Hematopoietic multipotent progenitor cell treated with erythropoietin and hydrocortisone succinate and interleukin-3 and kit ligand, for 6 days (in vitro differentiated cells): Measurements from ENCODE around the gene XPA.
"Not testable (repeated sequence)": the region's sequence is repeated elsewhere in the genome, so short reads cannot be mapped to it uniquely, and the experiment has no call there.

Source experiments
- DNase-seq: peaks from one replicate; pipeline ENCODE4 v3.0.0-alpha.2; 2015

Gene XPA

DNA sequence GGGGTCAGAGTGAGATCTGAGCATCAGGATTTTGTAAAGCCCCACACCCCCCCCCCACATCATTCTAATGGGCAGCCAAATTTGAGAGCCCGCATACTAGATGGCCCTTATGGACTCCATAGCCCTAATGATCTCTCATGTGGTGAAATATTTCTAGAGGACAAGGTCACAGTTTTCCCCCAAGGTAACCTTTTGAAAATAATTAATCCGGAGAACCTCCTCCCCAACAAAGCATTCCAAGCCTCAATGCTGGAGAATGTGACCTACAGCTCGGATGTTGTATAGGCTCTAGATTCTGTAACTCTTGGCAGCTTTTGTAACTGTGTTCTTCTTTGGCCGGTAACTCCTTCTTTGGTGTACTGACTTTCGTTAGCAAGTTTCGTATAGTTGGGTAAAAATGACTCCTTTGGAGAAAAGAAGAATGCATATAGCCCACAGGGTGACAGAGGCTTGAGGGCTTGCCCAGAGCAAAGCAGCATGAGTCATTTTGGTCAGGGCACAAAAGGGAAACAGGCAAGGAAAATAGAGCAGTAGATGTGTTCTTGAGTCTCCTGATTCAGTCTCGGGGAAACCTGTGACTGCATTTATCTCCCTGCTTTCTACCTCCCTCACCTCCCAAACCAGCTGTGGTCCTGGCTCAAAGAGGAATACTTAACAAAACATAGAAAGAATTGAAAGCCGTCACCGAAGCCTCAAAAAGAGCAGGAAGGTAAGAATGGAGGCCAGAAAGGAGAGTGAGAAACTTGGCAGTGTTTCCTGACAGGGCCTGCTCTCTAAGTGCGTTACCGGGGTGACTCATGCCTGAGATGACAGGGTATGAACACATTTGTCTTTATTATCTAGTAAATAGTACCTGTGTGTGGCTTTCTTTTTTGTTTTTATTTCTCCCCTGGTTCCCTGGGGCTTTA is 6.6 kb upstream of the XPA start:
- DNase-seq = no peak

DNA sequence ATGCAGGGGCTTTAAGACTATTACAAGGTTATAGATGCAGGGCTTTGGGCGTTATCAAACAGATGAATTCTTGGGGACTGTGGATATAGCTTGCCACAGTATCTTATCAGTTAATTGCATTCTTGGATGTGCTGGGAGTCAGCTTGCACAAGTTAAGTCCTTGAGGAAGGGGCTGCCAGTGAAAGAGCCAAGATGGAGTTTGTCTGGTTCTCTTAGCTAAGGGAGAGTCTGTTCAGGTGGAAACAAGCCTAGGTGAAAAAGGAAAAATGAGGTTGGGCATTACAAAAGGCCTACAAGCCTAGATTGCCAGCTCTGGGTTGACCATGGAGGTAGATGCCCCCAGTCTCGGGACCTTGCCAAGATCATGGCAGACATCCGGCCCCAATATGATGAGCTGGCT is 2.7 kb upstream of the XPA start:
- DNase-seq = not testable (repeated sequence)

DNA sequence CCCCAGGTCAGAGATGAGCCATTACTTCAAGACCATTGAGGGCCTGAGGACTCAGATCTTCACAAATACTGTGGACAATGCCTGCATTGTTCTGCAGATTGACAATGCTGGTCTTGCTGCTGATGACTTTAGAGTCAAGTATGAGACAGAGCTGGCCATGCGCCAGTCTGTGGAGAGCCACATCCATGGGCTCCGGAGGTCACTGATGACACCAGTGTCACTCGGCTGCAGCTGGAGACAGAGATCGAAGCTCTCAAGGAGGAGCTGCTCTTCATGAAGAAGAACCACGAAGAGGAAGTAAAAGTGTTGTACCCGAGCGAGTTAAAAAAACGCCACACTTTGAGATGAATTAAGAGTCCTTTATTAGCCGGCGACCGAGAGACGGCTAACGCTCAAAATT is 2.1 kb upstream of the XPA start:
- DNase-seq = peak; percentile 26

DNA sequence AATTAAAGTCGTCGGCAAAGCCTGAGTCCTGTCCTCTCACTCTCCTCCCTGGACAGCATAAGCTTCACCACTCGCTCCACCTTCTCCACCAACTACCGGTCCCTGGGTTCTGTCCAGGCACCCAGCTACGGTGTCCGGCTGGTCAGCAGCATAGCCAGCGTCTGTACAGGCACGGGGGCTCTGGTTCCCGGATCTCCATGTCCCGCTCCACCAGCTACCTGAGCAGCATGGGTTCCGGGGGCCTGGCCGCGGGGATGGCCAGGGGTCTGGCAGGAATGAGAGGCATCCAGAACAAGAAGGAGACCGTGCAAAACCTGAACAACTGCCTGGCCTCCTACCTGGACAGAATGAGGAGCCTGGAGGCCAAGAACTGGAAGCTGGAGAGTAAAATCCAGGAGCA is 1.7 kb upstream of the XPA start:
- no peak for DNase-seq

DNA sequence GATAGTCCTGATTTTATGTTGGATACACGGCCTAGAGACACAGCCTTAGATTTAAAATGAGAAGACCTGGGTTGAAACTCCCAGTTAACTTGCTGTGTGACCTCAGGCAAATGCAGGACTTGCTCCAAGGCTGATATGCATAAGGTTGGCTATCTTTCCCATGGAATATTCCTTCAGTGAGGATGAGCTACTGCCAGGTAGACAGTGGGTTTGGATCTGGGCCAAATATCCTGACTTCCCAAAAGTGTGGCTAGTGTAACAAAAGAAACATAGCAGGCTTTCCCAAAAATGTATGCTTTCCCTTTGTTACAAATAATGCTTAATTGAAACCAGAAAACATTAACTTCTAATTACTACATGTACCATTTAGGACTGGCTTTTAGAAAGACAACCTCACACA is 697 bp upstream of the XPA start:
- no peak for DNase-seq

DNA sequence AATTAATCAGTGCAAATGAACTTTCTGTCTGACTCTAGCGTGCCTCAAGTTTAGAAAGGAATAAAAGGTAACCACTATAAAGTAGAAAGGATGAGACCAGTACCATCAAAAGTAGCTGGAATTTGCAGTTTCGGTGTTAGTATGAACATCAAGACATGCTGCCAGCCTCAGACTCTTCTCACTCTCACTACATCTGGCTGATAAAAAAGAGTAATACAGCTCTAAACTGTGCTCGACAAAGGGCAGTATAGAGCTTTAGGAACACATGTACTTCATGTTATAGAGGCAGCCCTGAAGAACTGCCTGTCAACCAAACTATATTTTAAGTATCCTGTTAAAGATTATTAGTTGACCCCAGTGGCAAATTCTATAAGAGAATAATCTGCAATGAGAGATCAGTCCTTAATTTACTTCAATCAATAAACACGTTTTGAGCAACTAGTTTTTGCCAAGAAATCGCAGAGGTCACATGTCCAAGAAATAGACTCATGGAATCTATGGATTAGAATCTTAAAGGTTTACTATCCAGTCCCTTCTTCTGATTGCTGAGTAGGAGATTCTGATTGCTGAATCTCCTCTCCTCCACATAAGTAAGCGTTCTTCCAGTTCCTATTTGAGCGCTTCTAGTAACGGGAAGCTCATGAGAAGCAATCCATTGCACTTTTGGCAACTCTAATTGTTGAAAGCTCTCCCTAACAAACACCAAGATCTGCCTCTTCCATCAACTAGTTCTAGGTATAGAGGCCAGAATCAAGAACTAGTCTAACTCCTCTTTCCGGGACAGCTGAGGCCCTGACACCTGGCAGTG is 941 bp downstream of the XPA start:
- DNase-seq = peak; percentile 20

DNA sequence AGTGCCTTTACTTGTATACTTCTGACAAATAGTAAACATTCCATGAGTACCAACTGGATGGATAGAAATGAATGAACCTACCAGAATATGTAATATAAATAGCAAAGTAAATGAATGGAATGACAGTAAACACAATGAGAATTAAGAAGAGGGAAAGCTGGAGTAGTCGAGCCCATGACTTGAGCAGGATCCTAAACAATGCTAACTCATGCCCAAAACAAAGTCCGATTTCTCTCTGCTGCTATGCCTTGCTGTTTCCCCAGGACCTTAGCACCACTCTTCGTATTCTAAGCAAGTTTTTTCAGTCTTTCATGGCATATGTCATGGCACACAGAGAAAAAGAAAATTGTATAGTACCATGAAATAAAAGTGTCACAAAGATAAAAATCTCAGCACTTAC is 1.8 kb downstream of the XPA start:
- no peak for DNase-seq

DNA sequence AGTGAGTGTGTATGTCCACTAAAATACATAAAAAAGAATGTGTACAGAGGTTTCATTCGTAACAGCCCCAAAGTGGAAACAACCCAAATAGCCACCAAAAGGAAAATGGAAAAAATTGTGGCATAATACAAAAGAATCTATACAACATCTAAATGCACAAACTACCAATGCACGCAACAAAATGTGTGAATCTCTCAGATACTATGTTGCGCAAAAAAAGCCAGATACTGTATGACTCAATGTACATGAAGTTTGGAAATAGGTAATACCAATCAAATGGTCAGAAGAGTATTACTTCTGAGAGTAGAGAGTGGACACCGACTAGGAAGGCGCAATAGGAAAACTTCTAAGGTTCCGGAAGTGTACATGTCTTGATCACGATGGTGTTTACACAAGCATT is 2.4 kb downstream of the XPA start:
- no peak for DNase-seq

DNA sequence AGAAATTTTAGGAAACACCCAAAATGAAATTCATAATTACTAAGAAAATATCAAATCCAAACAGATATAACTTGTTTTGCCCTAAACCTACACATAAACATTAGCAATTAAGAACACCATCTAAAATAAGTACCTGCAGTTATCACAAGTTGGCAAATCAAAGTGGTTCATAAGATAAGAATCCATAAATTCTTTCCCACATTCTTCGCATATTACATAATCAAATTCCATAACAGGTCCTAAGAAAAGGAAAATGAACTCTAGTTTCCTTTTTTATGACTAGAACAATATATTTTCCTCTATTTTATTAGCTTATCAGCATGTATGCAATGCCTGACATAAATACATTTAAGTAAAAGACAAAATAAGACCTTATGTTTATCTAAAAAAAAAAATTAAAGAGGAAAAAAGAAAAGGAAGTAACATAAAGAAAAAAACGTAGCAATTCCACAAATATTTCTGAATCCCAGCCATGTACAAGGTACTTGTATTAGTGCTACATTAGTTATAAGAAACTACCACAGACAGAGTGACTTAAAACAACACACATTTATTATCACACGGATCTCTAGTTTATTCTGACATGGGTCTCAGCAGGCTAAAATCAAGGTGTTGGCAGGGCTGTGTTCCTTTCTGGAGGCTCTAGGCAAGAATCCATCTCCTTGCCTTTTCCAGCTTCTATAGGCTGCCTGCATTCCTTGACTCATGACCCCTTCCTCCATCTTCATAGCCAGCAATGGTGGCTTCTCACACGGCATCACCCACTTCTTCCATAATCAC is 7.5 kb downstream of the XPA start:
- no peak for DNase-seq

DNA sequence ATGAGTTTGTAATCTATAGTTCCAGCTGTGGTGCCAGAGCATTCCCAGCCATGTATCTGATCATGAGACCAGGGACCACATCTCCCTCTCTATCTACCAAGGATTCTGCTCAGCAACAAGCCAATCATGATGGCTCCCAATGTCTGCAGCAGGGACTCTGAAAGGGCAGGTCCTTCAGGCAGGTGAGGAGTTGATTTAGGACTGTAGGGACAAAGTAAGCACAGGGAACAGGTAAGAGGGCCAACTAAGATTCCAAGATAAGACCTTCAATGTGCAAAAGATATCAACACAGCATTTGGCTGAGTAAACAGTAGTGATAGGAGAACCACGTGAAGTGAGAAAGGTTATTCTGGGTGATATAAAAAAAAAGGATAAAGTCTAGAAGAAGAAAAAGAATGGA is 8.5 kb downstream of the XPA start:
- no peak for DNase-seq

DNA sequence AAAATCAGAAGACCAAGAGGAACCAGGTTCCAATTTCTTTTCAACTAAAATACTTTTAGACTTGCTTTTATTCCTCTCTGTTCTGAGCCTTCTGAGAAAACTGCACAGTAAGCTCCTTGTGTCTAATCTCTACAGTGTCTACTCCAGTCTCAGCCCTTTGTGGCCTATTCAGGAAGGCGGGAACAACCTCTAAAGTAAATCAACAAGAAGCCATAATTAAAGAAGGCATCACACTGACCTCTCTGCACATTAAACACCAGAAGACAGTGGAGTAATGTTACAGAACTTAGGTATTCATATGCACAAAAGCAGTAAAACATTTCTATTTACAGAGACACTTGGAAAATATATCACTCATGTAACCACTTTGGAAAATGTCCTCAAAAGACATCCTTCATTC is 14.9 kb downstream of the XPA start:
- no peak for DNase-seq

DNA sequence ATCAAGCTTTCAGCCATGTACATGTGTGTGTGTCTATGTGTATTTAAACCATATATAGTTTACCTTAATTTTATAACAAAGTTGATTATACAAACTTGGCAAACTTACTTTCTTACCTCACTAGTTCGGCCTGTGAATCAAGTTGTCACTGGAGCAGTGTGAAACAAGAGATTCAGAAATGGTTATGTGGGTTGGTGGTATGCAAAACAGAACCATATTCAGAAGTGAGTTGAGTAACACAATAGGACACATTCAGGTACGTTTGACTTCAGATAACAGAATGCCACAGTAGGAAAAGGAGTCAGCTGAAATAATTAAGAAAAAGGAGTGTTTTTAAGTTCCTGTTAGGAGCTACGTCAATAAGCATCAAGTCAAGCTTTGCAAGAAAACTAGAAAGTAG is 21.5 kb downstream of the XPA start:
- no peak for DNase-seq

DNA sequence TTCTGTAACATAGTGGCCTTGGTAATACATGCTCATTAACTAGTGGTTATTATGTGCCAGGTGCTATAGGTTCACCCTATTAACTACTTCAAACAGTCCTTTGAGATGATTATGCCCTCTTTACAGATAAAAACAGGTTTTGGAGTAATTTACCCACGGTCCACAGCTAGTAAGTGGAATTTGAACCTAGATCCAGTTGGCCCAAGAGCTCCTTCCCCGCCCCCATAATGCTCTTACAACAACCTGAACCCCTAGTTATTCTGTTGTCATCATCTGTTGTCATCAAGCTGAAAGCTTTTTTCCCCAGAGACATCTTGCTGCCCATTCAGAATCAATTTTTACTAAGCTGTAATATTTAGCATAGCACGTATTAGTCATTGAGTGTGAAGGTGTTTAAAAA is 23.2 kb downstream of the XPA start:
- no peak for DNase-seq

DNA sequence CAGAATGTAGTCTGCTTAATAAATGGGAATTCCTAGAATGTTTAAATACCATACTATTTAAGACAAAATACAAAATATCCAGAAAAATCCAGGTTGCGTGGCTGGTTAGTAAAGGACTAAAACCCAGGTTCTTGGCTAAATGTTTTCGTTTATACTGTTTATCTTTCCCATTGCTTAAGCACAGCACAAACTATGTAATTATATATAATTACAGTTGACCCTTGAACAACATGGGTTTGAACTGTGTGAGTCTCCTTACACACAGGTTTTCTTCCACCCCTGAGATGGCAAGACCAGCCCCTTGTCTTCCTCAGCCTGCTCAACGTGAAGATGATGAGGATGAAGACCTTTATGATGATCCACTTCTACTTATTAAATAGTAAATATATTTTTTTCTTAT is 24.7 kb downstream of the XPA start:
- DNase-seq = no peak

DNA sequence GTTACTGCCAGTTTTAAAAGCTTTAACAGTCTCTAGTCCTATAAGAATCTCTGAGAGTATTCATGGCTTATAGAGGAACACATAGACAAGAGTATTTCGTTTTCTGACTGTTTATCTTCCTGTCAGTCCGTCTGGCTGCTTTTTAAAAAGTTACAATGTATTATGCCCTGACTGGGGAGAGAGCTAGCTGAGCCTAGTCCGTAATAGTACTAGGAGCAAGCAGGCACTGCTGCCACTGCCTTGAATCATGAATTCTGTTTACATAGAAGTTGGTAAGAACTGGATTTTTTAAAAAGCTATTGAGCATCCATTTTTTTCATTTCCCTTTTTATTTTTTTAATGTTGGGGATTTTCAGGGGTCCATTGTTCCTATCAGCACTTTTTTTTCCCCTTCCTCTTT is 26.6 kb downstream of the XPA start:
- DNase-seq = no peak

DNA sequence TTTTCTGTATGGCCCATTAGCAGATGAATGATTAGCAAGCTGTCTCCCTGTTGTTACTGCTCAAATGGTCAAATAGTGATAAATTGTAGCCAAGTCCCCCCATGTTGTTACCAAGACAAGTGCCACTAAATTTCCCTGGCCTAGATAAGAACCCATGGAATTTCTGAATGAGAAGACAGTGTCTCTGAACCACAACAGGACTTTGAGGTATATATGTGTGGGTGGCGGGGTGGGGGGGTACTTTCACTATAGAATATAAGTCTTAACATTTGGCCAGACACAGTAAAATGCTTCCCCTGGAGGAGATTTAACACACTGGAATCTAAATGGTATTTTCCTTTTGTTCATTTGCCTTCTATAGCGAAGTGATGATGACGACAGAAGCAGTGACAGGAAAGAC is 28.7 kb downstream of the XPA start:
- DNase-seq = no peak

DNA sequence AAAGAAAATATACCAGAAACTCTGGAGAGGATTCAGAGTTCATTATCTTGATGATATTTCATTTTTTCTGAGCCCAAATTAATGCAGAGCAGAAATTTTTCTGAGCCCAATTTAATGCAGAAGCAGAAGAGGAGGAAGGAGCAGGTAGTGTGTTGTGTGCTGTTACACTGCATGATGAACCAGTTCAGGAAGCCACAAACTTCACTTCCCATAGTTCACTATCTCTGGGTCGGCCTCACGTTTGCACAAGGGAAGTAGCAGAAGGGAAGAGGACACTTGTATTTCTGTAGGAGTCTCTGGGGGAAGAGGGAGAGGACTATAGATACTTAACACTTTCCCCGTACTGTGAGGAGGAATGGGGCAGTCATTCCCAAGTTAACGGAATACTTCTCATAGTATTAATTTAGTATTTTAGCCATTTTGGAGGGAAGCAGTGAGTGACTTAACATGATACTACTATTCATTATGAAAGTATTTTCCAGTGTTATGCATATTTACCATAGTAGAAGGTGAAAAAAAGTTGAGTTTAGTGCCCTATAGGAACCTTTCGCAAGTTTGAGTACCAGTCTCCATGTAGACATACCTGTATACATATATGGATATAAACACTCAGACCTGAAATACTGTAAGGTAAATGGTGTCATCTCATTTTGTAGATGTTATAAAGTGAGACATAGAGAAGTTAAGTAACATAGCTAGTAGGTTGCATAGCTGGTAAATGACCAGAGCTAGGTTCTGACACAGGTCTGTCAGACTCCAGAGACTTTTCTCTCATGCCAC is 30.0 kb downstream of the XPA start:
- peak; percentile 23 for DNase-seq

DNA sequence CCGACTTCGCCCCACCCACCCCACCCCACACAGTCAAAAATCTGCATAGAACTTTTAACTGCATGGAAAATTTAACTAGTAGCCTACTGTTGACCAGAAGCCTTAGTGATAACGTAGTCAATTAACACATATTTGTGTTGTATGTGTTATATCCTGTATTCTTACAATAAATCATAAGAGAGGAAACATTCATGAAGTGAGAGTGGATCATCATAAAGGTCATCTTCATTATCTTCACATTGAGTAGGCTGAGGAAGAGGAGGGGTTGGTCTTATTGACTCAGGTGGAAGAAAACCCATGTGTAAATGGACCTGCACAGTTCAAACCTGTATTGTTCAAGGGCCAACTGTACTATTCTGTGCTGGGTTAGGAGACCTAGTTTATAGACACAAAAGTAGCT is 31.4 kb downstream of the XPA start:
- DNase-seq = no peak

DNA sequence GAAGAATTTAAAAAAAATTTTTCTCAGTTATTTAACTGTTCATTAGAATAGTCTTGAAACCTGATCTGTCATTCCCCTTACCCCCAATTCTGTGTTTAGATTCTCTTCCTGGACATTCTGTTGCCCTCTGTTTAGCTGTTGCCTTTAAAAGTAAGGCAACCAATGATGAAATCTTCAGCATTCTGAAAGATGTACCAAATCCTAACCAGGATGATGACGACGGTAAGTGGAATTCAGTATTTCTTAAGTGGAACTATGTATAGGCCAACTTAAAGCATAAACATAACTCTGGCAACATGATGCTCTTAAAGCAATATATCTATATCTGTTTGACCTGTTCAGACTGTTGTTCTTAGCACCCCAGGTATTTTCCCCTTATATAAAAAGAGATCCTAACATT is 36.3 kb downstream of the XPA start:
- no peak for DNase-seq

DNA sequence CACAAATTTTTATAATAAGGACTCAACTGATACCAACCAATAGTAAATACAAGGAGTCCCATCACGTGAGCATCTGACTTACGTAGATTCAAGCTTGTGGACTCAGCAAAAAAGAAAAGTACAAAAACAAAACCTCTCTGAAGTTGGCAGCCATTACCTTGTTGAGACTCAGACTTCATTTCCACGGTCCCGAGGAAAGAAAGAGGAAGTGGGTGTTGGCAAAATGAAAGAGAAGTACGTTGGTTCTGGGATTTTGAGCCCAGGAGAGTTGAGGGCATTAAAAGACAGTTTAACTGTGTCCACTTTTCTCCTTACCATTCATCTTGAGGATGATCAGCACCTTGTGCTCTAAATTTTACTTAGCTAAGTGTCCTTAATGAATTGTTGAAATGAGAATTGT is 36.8 kb downstream of the XPA start:
- peak; percentile 30 for DNase-seq

DNA sequence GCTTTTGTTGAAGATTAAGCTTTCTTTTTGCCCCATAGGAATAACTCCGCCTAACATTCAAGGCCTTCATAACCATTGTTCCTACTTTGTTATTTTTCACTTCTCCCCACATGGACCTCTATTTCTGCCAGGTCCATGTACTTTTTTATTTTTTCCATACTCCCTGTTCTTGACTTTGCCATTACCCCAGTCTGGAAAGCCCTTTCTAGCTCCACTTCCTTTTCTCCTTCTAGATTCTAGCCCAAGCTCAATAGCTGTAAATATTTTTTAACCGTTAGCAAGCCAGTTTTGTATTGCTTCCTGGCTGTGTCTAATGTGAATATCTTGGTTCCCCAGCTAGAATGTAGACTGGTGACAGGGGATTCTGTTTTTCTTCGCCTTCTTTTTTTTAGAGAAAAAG is 37.4 kb downstream of the XPA start:
- no peak for DNase-seq

DNA sequence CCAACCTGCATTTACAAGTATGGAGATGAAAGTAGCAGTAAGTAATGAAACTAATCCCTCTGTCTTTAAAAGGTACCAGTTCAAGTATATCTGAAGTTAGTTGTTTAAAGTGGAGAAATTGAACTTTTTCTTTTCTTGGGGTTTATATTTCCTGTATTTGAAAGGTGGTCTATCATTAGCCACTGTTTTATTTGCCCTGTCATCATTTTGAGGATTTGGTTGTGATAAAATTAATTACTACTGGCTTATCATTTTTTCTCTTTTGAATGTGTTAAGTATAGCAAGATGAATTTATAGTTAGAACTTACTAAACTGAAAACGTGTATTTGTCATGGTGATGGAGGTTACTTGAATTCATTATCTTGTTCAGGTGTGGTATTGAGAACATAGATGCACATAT is 38.4 kb downstream of the XPA start:
- DNase-seq = no peak

DNA sequence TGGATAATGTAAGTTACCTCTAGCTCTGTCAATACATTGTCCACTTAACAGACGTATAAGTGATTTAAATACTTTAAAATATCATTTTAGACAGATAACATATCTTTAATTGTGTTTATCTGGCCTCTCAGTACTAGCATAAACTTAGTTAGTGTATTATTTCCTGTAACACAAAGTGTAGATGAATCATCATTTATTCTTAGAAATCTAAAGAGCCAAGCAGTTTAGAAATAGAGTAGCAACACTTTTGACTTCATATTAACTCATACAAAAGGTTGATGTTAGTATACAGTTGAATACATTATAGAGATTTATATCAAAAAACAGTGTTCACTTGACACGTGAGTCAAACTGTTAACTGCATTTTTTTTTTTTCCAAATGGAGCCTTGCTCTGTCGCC is 45.5 kb downstream of the XPA start:
- DNase-seq = no peak
